Measurements from ENCODE around the gene PIP4K2C. TPM values are rescaled to one million over a fixed set of nuclear protein-coding genes. Genes with fewer than 3 reads are reported as not detected.
A peak's percentile ranks its signal among the peaks of the same experiment; 100 is the strongest.
"Not testable (repeated sequence)": the region's sequence is repeated elsewhere in the genome, so short reads cannot be mapped to it uniquely, and the experiment has no call there.

Gene PIP4K2C
- total RNA-seq, 4 donors from 2014 or later = 2.6 to 29.3 (median 18.8) TPM

- intact Hi-C loops (cut with DNase I; ENCODE audit: low total_unique reads) = no loop called here
- H3K9me3 ChIP-seq = no peaks in the 10 kb centered on the region
- peaks cover 0 to 9% of the 10 kb centered on the region in 2 donors for H3K27me3 ChIP-seq
- no peaks in the 10 kb centered on the region for H3K36me3 ChIP-seq
- no peak within 1 kb of the TSS for H3K27ac ChIP-seq
- peak within 1 kb of the TSS; percentile 37 to 42 for H3K4me3 ChIP-seq
- TF ChIP-seq, protein P1, sequence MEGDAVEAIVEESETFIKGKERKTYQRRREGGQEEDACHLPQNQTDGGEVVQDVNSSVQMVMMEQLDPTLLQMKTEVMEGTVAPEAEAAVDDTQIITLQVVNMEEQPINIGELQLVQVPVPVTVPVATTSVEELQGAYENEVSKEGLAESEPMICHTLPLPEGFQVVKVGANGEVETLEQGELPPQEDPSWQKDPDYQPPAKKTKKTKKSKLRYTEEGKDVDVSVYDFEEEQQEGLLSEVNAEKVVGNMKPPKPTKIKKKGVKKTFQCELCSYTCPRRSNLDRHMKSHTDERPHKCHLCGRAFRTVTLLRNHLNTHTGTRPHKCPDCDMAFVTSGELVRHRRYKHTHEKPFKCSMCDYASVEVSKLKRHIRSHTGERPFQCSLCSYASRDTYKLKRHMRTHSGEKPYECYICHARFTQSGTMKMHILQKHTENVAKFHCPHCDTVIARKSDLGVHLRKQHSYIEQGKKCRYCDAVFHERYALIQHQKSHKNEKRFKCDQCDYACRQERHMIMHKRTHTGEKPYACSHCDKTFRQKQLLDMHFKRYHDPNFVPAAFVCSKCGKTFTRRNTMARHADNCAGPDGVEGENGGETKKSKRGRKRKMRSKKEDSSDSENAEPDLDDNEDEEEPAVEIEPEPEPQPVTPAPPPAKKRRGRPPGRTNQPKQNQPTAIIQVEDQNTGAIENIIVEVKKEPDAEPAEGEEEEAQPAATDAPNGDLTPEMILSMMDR (IDR thresholded peaks at IDR 0.05) = peak; percentile 72 to 95 (median 86)
- TF ChIP-seq POLR2A (IDR thresholded peaks at IDR 0.05) = no peak
- peak; percentile 28 to 63 for DNase-seq
- no peaks in the 10 kb centered on the region for H3K4me1 ChIP-seq
Measured at GRCh38 chr12:57632958-57633840, 42.2 kb downstream of the PIP4K2C start, which contains the start of gene B4GALNT1. Gene B4GALNT1 (minus strand): TSS chr12:57633201. CDS start chr12:57632132, 1,069 bp downstream.

DNA sequence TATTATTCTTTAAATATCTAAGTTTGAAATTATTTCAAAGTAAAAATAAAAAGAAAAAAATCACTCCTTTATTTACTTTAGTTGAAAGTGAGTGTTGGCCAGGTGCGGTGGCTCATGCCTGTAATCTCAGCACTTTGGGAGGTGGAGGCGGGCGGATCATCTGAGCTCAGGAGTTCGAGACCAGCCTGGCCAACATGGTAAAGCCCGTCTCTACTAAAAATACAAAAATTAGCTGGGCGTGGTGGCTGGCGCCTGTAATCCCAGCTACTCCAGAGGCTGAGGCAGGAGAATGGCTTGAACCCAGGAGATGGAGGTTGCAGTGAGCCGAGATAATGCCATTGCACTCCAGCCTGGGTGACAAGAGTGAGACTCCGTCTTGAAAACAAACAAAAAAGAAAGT, 45.7 kb downstream of the PIP4K2C start:
- H3K4me1 ChIP-seq; DNase-seq; H3K4me3 ChIP-seq; H3K27me3 ChIP-seq; H3K9me3 ChIP-seq; H3K27ac ChIP-seq; intact Hi-C loops (cut with DNase I; ENCODE audit: low total_unique reads); H3K36me3 ChIP-seq: not testable (repeated sequence)

DNA sequence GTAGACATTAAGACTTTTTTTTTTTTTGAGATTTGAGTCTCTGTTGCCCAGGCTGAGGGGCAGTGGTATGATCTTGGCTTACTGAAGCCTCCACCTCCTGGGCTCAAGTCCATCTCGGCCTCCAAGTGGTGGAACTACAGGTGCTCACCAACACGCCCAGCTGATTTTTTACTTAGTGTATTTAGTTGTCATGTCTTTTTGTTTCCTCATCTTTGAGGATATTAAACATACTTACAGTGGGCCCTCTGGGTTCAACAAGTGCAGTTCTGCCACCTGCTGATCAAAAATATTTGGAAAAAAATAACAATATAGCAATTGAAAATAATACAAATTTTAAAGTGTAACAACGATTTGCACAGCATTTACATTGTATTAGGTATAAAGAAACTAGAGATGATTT, 46.4 kb downstream of the PIP4K2C start:
- DNase-seq = no peak
- Histone ChIP-seq H3K36me3 (no peaks in the 10 kb centered on the region), H3K9me3 (no peaks in the 10 kb centered on the region), H3K4me1 (no peaks in the 10 kb centered on the region), H3K27me3 (peaks cover 0 to 9% of the 10 kb centered on the region in 2 donors), H3K4me3 (no peak overlapping the region), H3K27ac (no peak overlapping the region)
- intact Hi-C loops (cut with DNase I; ENCODE audit: low total_unique reads) = no loop called here
- TF ChIP-seq POLR2A (IDR thresholded peaks at IDR 0.05) = no peak
- TF ChIP-seq, protein P1 (IDR thresholded peaks at IDR 0.05) = no peak

DNA sequence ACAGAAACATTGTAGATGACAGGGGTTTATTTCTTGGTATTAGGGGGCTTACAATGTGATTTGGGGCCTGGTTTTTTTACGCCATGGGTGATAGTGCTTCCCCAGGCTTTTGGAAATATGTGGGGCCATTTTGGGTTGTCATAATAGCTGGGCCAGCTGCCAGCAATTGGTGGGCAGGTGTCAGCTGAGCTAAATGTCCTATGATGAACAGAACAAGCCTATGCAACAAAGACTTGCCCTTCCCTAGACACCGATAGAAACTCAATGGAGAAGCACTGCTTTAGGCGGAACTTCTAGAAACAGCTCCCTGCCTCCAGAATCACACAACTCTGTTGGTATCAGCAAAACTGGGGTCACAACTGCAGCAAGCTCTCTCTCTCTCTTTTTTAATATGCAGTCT, 47.1 kb downstream of the PIP4K2C start:
- no peaks in the 10 kb centered on the region for H3K36me3 ChIP-seq
- no peak for TF ChIP-seq POLR2A (IDR thresholded peaks at IDR 0.05)
- TF ChIP-seq, protein P1 (IDR thresholded peaks at IDR 0.05) = no peak
- no peak overlapping the region for H3K27ac ChIP-seq
- no peaks in the 10 kb centered on the region for H3K9me3 ChIP-seq
- intact Hi-C loops (cut with DNase I; ENCODE audit: low total_unique reads) = no loop called here
- no peak overlapping the region for H3K4me3 ChIP-seq
- H3K4me1 ChIP-seq = no peaks in the 10 kb centered on the region
- no peak for DNase-seq
- peaks cover 0 to 9% of the 10 kb centered on the region in 2 donors for H3K27me3 ChIP-seq

GRCh38 chr12:57640175-57641042, 49.4 kb downstream of the PIP4K2C start:
- TF ChIP-seq, protein P1 (IDR thresholded peaks at IDR 0.05) = no peak
- TF ChIP-seq POLR2A (IDR thresholded peaks at IDR 0.05) = no peak
- no peaks in the 10 kb centered on the region for H3K4me1 ChIP-seq
- H3K27me3 ChIP-seq = peaks cover 0 to 9% of the 10 kb centered on the region in 2 donors
- H3K27ac ChIP-seq = no peak overlapping the region
- intact Hi-C loops (cut with DNase I; ENCODE audit: low total_unique reads) = no loop called here
- no peaks in the 10 kb centered on the region for H3K36me3 ChIP-seq
- no peaks in the 10 kb centered on the region for H3K9me3 ChIP-seq
- no peak overlapping the region for H3K4me3 ChIP-seq
- DNase-seq = no peak
